ENCODE data around the gene PPP1CA.

DNA sequence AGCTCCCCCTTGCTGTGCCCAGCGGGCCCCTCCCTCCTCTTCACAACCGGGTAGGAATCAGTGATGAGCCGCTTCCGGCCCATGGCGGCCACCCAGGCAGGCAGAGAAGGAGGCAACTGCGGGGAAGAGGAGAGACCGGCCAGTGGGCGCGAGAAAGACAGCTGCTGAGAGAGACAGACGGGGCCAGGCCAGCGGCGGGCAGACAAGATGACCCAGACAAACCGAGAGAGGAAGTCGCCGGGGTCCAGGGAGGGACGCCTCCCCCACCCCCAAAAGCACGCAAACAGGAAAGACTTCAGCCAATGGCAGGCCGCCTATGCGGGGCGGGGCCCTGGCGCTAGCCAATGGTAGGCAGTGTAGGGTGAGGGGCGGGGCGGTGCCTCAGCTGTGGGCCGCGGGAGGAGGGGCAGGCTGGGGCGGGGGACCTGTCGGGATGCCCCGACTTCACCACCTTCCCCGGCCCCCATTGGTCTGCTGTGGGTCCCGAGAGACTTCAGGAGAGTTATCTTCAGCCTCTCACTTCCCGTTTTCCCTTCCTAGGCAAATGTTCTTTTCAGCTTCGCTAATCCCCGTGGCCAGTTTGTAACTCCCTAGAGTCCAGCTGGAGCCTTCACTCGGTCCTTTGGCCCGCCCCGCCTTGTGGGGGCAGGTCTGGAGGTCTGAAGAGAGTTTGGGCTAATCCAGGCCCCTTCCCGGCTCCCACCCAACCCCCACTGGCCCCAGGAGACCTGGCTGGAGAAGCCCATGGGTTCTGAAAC lies 48.2 kb downstream of the PPP1CA start, which contains the start of gene POLD4:
- TF ChIP-seq, protein P1, sequence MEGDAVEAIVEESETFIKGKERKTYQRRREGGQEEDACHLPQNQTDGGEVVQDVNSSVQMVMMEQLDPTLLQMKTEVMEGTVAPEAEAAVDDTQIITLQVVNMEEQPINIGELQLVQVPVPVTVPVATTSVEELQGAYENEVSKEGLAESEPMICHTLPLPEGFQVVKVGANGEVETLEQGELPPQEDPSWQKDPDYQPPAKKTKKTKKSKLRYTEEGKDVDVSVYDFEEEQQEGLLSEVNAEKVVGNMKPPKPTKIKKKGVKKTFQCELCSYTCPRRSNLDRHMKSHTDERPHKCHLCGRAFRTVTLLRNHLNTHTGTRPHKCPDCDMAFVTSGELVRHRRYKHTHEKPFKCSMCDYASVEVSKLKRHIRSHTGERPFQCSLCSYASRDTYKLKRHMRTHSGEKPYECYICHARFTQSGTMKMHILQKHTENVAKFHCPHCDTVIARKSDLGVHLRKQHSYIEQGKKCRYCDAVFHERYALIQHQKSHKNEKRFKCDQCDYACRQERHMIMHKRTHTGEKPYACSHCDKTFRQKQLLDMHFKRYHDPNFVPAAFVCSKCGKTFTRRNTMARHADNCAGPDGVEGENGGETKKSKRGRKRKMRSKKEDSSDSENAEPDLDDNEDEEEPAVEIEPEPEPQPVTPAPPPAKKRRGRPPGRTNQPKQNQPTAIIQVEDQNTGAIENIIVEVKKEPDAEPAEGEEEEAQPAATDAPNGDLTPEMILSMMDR (IDR thresholded peaks at IDR 0.05), result peak in 2 of 5 experiments; percentile 8 to 47
- TF ChIP-seq POLR2A (IDR thresholded peaks at IDR 0.05), result peak; percentile 83 to 90
